ENCODE results near the gene SLC25A33.

DNA sequence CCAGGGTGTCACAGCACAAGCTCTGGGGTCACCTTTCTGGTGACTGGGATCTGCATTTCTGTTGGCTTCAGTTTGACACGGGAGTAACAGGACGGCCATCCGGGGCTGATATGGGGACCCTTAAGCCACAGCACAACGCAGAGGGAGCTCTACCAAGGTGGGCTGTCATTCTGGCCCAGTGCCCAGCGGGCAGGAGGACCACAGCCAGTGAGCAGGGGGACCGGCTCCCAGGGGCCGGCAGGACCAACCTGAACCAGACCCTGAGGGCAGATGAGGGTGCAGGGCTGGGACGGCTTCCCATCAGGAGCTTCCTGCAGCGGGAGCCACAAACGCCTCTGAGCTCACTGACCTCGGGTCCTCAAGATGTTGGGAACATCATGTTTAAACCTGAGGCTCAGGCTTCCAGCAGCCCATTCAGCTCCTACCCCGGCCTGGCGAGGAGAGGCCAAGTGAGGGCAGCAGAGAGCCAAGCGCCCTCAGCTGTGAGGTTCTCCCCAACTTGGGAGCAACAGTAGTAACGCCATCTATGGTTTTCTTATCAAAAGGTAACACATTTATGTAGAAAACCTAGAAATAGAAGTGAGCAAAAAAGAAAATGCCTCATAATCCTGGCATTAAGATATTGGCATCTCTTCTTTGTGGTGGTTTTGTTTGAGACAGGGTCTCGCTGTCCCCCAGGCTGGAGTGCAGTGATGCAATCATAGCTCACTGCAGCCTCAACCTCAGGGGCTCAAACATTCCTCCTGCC, 76.2 kb downstream of the SLC25A33 start:
- TF ChIP-seq, protein P1, sequence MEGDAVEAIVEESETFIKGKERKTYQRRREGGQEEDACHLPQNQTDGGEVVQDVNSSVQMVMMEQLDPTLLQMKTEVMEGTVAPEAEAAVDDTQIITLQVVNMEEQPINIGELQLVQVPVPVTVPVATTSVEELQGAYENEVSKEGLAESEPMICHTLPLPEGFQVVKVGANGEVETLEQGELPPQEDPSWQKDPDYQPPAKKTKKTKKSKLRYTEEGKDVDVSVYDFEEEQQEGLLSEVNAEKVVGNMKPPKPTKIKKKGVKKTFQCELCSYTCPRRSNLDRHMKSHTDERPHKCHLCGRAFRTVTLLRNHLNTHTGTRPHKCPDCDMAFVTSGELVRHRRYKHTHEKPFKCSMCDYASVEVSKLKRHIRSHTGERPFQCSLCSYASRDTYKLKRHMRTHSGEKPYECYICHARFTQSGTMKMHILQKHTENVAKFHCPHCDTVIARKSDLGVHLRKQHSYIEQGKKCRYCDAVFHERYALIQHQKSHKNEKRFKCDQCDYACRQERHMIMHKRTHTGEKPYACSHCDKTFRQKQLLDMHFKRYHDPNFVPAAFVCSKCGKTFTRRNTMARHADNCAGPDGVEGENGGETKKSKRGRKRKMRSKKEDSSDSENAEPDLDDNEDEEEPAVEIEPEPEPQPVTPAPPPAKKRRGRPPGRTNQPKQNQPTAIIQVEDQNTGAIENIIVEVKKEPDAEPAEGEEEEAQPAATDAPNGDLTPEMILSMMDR (IDR thresholded peaks at IDR 0.05; ENCODE audit: insufficient read depth, low read length, poor library complexity, severe bottlenecking) = peak; percentile 86
- no peak for TF ChIP-seq EZH2phosphoT487 (conservative IDR thresholded peaks at IDR 0.05; ENCODE audit: low read length)

All from SU-DHL-6 (cell line).